Suppressor macrophage (primary cell): ENCODE results near the gene PTPRD.

Experiments
- DNase-seq, 4 experiments: peaks; one replicate each; pipeline ENCODE4 v3.0.0-alpha.2; 2020 to 2022

PTPRD gene

DNA sequence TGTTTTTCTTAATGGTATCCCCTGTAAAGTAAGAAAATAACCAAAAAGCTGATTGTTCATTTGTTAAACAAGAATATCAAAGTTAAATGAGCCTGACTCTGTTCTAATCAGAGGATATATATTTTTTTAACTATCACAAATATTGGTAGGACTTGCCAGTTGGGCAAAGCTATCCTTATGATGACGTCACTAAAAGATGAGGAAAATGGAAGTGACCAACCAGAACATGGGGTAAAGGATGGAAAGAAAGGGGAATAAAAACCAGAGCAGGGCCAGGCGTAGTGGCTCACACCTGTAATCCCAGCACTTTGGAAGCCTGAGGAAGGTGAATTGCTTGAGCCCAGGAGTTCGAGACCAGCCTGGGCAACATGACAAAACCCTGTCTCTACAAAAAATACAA is 2001.6 kb downstream of the PTPRD start:
- DNase-seq, result no peak

DNA sequence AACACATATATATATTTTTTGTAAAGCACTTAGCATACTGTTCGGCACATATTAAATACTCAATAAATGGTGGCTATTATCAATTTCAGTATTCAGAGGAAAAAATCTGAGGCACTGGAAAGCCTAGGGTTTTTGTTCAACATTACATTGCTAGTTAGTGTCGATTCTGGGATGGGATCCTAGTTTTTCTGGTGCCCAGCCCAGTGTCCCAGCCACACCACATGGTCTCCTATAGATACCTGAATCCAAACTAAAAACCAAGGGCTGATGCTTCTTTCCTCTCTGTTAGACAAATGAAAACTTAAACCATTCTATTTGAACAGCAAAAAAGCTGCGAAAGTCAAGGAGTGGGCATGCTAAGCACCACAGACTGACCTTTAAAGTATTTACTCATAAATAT is 2002.5 kb downstream of the PTPRD start:
- DNase-seq, result no peak

DNA sequence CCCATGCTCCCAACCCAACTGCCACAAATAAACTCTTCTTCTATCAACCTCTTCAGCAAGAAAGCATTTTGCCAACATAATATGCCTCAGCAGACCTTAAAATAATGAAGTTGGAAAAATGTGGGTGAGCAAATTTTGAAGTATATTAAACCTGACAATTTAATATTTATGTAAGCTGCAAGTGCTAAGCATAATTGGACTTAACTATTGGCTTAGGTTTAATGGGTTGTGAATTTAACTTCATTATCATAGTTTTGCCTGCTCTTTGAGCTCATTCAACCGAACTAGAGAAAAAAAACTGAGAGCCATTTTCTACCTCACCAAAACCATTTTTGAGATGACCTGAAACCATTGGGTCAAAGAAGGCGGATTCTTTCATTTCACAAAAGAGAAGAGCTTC is 2007.7 kb downstream of the PTPRD start:
- DNase-seq, result no peak

DNA sequence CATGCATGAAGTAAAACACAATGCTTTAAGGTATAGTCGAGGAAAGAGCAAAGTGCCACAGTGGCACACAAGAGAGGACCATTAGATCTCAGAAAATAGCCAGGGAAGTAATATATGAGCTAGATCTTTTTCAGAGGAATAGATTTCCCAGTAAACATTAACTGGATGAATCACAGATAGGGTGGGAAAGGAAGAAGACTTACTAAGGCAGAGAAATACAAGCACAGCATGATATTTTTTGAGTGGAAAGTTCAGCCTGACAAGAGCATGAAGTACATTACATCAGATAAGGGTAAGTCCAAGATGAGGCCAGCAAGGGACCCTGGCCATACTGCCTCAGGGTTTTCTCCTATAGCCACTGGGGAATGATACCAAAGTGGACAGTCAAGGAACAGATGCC is 2008.6 kb downstream of the PTPRD start:
- DNase-seq, result no peak

DNA sequence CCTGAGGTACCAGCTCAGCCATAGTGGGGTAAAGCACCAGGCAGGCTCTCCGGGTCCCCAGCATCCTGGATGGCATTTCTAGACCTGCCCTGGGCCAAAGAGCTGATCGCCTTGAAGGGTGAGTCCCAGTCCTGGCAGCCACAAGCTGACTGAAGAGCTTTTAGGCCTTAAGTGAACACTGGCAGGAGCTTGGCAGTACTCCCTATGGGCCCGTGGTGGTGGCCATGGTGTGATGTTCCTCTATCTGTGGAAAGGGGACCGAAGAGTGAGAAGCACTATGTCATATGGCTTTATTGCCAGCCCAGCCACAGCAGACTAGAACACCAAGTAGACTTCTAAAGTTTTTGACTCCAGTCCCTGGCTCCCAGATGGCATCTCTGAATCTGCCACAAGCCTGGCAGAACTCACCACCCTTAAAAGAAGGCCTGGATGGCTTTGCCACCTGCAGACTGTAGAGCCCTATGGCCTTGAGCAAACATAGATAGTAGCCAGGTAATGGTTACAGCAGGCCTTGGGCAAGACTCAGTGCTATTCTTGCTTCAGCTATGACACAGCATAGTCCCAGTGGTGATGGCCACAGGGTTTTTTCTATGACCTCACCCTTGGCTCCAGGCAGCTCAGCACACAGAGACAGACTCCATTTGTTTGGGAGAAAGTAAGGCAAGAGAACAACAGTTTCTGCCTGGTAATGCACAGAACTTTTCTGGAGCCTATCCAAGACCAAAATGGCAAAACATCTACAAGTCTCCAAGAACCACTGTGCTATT is 2011.7 kb downstream of the PTPRD start:
- no peak for DNase-seq

DNA sequence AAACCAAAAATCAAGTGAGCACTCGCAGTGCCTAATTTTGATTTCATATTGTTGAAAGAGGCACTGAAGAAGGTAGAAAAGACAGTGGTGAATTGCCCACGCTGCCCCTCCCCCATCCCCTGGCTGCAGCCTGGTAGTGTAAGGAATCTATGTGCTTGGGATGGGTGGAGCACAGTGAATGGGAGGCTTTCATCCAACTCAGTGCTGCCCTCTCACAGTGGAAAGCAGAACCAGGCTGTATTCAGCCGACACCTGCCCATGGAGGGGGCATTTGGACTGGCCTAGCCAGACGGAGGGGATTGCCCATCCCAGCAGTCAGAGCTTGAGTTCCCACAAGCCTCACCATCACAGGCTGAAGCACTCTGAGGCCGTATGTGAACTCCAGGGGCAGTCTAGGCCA is 2012.9 kb downstream of the PTPRD start:
- DNase-seq, result no peak

DNA sequence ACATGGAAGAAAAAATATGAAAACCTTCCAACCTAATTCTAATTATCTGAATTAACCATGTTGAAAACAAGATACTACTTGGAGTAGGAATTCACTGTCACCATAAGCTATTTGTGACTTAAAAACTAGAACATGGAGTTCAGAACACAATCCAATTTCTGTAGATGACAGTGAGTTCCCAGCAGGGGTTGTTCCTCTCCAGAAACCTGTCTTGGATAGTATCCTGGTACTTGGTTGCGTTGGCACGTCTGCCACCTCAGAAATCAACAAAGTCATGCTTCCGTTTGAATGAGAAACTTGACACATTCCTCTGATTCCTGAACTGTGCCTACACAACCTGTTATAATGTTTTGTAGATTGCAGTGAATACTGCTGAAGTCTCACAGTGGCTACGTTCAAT is 2023.3 kb downstream of the PTPRD start:
- no peak for DNase-seq

DNA sequence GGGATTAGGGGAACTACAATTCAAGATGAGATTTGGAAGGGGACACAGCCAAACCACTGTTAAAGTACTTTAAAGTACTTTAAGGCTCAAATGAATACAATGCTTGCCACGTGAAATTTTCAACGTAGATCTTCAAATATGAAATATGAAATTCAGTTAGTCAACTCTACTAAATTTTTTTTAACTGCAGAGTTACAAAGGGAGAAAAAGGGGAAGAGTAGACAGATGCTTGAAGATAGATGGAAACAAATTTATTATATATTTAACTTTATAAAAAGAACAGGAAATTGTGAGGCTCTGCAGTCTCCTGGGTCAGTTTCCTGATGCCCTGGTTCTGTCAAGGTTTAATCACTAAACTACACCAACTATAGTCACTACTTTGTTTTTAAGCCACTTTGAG is 2027.8 kb downstream of the PTPRD start:
- no peak for DNase-seq

DNA sequence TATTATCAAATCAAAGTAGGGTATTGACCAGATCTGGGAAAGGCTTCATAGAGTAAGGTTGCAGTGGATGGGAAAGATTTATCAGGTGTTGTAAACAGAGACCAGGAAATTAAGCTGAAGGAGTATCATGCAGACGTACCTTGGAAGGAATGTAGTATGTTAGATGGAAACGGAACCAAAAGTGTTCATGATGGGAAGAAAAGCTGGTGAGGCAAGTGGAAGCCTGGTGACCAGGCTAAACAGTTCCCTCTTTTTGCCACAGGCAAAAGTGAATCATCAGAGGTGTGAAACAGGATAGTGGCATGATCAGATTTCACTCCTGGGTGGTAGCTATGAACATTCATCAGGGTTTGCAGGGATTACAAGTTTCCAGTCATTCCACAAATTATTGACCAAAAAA is 2033.1 kb downstream of the PTPRD start:
- no peak for DNase-seq

DNA sequence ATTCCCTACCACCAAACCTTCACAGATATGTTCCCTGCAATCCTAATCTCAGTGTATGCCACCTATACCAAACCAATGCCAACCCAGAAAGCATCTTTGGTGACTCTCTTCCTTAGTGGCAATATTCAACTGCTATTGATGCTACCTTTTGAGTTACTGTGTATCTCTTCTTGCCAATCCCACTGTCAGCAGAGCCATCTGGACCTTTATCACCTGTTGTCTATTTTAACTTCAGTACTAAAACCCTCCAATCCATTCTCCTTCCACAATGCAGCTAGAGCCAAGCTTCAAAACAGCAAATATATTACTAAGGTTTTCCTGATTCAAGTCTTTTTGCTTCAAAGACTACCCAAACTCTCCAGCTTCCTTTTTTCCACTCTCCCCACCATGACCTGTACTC is 2036.1 kb downstream of the PTPRD start:
- DNase-seq, result no peak

DNA sequence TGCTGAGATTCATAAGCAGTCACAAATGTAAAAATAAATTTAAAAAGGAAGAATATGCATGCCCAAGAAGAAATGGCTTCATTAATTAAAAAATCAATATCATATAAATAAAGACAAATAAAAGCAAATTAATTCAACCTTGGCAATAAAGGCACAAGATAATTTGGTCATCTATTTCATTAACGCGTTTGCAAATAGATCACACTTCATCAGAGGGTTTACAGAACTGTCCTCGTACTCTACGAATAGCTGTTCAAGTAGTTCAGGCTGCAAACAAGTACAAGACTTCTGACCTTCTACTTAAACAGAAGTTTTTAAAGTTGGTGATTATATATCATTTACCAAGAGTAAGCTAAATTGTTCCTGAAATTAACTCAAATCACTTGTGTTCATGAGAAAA is 2038.0 kb downstream of the PTPRD start:
- DNase-seq, result no peak

DNA sequence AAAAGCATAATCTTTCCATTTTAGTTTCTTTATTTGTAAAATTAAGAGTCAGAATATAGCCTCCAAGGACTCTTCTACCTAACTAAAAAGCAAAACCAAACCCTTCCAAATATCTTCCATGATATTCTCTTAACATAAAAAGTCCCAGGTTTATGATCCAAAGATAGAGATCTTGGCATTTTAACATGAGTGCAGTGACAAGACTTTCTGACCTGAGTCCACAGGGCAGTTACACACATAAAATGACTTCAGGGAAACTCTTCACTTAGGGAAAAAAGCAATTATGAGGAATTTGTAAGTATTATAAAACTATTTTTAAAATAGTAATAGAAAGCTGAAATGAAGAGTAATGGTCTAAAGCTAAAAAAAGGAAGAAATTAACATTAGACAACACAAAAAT is 2040.6 kb downstream of the PTPRD start:
- no peak for DNase-seq

DNA sequence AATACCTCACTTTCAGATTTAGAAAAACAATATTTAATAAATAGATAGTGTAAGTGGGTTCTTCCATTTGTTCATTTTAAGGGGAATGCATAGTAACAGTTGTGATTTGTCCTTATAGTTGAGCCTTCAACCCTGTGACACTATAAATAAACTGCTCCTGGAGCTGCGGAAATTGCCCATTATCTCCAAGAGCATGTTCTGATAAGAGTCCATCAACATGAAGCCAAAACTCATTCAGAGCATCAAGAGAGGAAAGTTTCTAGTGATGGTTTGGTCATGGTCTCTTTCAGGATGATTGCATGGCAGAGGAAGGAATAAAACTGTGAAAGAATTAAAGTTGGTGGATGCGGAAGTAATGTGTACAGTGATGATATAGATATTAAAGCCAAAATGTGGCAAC is 2041.2 kb downstream of the PTPRD start:
- DNase-seq, result no peak

DNA sequence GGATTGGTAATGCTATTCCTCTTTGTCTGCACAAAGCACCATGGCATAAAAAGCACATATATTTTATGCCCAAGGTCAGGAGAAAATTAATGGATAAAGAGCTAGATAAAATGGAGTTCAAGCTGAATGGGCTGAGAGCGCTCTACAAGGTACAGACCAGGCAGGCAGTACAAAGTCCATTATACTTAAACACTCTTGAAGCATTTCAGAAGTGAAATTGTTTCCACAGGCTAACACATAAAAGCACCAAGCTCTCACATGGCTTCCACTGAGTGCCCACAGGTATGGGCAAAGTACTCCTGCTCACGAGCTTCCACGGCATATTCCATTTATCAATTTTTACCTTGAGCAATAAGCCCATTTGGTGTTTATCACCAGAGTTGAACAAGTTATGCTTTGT is 2042.0 kb downstream of the PTPRD start:
- no peak for DNase-seq

DNA sequence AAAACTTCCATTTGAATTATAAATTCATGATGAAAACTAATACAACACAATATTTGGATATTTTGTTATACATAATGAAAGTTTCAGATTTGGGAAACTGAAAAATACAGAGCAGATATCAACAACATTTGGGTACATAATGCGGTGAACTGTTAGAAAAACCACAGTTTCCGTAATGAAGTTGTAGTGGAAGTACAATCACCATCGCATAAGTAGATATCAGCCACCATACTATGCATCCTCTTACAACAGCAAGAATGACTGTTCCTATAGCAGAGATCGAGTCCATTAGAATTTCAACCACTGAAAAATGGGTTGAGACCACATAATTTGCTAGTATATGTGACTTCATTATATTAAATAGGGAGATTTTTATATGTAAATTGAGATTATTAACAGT is 2043.0 kb downstream of the PTPRD start:
- no peak for DNase-seq

DNA sequence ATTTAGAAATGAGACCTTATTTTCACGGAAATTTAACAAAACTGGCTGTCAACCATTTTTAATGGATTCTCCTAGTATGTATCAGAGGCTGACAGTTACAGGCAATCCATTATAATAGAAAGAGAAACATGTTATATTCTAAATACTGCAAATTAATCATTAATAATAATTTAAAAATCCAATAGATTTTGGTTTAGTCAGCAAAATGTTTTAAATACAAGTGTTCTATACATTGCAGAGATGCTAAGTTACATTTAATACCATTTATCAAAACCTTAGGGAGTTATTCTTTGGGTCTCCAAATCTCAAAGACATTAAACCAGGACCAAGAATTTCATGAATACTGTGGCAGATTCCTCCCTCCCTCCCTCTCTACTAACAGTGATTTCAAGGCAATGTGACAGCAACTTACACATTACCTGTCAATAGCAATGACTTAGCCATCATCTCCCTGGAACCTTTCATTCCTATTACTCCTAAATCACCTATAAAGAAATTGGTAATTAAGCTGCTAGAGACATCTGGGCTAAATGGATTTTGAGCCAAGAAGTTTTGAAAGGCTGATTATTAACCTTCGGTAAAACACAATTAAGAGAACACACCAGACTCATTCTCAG is 2044.7 kb downstream of the PTPRD start:
- DNase-seq, result no peak

DNA sequence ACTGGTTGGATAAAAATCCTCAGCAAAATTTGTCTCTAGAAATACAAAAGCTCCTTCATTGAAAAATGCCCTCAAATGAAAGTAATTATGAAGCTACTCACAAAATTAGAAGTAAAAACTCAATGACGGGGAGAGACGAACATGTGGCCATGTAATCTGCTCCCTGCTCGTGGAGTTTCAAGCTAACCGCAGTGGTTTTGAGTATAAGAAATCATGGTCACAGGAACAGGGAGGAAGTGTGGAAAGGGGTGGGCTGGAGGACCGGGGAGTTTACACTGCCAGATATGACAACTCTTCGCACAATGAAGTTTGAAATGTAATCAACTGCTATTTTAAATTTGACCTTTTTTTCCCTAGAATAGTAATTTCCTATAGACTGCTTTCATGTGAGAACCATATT is 2047.8 kb downstream of the PTPRD start:
- peak in 3 of 4 experiments; percentile 3 to 13 (median 8) for DNase-seq

DNA sequence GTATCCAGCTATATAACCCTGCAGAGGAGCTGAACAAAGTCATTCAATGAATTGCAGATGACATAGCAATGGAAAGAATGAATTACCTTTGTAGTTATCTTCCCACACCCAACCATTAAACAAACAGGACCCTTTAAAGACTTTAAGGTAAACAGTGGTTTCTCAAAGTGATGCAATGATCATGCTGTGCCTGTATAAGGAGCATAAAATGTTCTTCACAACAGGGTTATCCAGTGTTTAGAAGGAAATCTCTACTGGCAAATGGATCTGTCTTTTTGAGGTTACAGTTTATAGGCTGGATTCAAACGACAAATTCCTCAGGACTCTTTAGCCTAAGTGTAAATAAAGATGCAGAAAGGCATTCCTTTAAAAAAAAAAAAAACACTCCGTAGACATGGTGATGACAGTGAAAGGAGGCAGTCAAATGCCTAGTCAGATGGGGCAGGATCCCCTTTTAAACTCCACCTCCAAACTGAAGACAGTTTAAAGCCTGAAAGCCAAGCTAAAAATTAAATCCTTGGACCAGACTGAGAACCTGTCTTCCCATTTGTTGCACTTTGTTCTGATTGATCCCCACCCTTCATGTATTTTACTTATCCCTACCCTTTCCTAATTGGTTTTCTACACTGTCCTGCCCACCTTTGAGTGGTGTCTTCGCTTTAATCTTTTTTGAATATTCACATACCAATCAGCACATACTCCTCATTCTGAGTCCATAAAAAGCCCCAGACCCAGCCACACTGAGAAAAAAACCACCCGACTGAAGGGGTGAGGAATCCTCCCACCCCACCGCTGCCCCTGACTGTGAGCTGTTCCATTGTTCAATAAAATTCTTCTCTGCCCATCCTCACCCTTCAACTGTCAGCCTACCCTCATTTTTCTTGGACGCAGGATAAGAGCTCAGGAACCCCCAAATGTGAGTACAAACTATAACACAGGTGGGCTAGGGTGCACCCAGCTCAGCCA is 2052.0 kb downstream of the PTPRD start:
- no peak for DNase-seq

DNA sequence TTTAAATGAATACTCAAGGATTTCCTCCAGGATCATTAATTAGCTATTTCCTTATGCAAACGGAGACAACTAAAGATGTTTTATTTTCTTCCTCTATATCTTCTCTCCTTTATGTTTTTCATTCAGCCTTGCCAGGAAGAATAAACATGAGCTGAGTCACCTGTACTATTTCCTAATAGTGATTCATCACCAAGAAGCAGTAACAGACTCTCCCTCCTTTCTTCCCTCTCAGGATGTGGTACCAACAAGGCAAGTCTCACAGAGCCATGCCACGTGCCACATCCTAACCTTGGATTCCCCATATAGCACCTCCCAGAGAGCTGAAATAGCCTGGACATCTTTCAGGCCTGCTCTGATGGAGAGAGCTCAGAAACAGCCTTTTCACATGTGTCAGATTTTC is 2054.6 kb downstream of the PTPRD start:
- DNase-seq, result no peak

DNA sequence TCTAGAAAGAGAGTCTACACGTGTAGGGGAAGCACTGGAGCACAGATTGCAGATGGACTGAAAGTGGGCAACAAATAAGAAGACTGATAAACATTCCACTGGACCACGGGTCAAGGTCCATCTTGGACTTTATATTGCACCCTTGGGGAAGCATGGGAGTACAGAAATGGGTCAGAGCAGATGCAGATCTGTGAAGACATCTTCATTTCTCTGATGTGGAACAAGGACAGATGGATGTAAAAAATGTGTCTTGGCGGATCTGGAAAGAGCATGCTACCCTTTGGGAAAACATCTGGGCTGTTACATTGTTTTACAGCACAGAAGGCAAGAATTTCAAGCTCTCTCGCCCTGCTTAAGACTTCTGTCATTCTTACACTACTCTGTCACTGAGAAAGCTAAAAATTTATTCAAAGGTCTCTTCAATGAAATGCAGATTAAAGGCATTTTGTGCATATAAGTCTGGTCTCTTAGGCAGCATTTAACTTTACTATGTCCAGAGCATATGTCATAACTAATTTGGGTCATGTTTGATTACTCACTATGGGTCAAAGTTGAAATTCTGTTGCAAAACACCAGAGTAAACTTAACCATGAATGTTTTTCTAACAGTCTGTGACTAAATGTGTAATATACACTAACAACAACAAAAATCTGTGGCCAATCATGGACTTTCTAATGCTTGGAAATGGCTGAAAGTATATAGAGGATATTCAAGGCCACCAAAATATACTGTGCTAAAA is 2056.9 kb downstream of the PTPRD start:
- peak in 1 of 4 experiments; percentile 2 for DNase-seq

DNA sequence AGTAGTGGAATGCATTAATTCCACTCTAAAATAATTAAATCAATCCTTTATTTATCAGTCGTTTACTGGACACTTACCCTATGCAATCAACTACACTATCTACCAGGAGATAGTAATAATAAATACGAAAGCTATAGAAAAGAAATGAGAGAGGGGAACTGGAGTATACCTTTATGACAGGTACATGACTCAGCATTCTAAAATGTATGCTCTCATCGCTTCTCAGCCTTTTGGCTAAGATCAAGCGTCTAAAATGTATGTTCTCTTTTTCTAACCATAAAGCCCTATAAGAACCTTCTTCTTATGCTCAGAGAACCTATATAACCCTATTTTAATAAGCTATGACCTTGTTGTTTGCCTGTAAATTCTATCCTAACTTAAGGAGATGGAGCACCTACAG is 2059.4 kb downstream of the PTPRD start:
- no peak for DNase-seq

DNA sequence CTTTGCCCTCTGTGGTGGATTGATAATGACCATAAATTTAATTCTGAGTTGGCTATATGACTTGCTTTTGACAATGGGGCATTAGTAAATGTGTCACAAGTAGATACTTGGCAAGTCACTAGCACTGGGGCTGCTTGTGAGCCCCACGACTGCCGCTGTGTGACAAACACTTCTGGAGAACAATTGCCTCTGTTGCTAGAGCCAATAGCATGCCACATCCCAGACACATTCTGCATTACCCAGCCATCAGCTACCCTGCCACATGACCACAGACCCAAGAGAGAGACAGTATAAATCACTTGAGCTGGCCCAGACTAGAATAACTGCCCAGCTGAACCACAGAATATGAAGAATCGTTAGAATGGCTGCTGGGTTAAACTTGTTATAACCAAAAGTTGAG is 2060.1 kb downstream of the PTPRD start:
- no peak for DNase-seq

DNA sequence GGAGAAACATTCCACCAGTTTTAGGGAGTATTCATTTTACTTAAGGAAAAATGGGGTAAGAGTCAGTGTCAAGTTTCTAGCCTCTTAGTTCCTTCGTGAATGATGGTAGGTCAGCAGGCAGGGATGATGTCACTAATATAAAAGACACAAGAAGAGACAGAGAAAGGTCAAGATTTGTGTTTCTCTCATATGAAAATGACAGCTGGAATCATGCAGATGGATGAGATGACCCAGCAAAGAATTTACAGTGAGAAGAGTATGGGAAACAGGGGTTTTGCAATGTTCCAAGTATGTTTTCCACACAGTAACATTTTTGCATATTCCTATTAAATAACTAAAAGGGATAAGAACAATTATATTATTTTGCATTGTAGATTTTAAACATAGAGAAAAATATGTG is 2063.6 kb downstream of the PTPRD start:
- DNase-seq, result no peak
